Right cardiac atrium (tissue), 5 donors: ENCODE measurements around the gene KLK12. TPM values are rescaled to one million over a fixed set of nuclear protein-coding genes. Genes with fewer than 3 reads are reported as not detected.

Experiments used
- ATAC-seq, 2 donors: fragments of 200-7000 bp; cut with Tn5 transposase; one replicate each; pipeline versions ENCODE4 v1.8.0 to v1.9.1; 2020; ENCODE audit warnings: moderate library complexity in 2 of 2, mild to moderate bottlenecking in 1 of 2
- DNase-seq, 3 donors: peaks; one replicate each; pipeline ENCODE4 v3.0.0-alpha.2; 2020
- H3K27ac ChIP-seq: one replicate; pipeline ENCODE4 v1.5.1; 2013; ENCODE audit warnings: mild to moderate bottlenecking, low read length, control low read depth, moderate library complexity
- H3K27me3 ChIP-seq: one replicate; pipeline ENCODE4 v1.6.1; 2013; ENCODE audit not compliant: control insufficient read depth, insufficient read depth
- H3K4me1 ChIP-seq: one replicate; pipeline ENCODE4 v1.6.1; 2013; ENCODE audit warnings: low read length; ENCODE audit not compliant: control insufficient read depth, insufficient read depth
- H3K4me3 ChIP-seq: one replicate; pipeline ENCODE4 v1.5.1; 2013; ENCODE audit warnings: low read length, control low read depth
- H3K9me3 ChIP-seq: one replicate; pipeline ENCODE4 v1.6.1; 2013; ENCODE audit warnings: low read length; ENCODE audit not compliant: control insufficient read depth
- WGBS: extraction: QIAGEN DNeasy Blood & Tissue Kit; methylation state at CpG from one replicate; pipeline ENCODE4 v1.1.7; 2013; 5-methylcytosine and 5-hydroxymethylcytosine counted together
- intact Hi-C, 4 donors: fragments of 100-400 bp; cut with DNase I; formaldehyde crosslinking; loops; one replicate each; pipeline versions ENCODE4 v1.11.0 to v1.14.0; 2022 to 2023
- long read RNA-seq, 4 donors: library from polyadenylated mRNA; unstranded; transcript quantifications; one replicate each; pipeline ENCODE4 v2.0.0, GENCODE V29; 2020 to 2021
- polyA plus RNA-seq: library from polyadenylated mRNA; stranded (reverse); fragments of 200-250 nt; gene quantifications from one replicate; pipeline ENCODE4 v1.2.3, GENCODE V29; 2013
- total RNA-seq, 4 donors: library from RNA; stranded (reverse); fragmentation: NEBNext Ultra II Directional; extraction: Animal tissue kit (Norgen Biotek cat#: 25700); gene quantifications; one replicate each; pipeline ENCODE4 v1.2.1, GENCODE V29; 2021
- donor health status: healthy with polysubstance abuse.
- donor health status: DM: no; HTN: yes; CAD: no.
- donor health status: DM: no; HTN: no; CAD: no.
- donor health status: DM: no; HTN: yes; CAD: no; lungs with severe emphysema.
- donor health status: DM: yes; HTN: yes; CAD: no.

KLK12 gene, protein sequence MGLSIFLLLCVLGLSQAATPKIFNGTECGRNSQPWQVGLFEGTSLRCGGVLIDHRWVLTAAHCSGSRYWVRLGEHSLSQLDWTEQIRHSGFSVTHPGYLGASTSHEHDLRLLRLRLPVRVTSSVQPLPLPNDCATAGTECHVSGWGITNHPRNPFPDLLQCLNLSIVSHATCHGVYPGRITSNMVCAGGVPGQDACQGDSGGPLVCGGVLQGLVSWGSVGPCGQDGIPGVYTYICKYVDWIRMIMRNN
- total RNA-seq (not detected), polyA plus RNA-seq (not detected)
- long read RNA-seq, donor 1: 0 reads
- long read RNA-seq, donor 2: 0 reads
- long read RNA-seq, donor 3: 0 reads
- long read RNA-seq, donor 4: 0 reads

- Histone ChIP-seq H3K9me3 (no peaks in the 10 kb centered on the region), H3K27me3 (no peaks in the 10 kb centered on the region), H3K4me1 (no peaks in the 10 kb centered on the region), H3K4me3 (no peak within 1 kb of the TSS), H3K27ac (no peak within 1 kb of the TSS)
- 46% methylated on average over 11 of the region's 11 CpGs for WGBS
- DNase-seq (no peak), ATAC-seq (no peak)
- intact Hi-C loops: no loop called here
These were observed at the start of gene KLK12 for GRCh38 chr19:51034704-51035103. KLK12 (minus strand) TSS chr19:51035002; CDS start chr19:51034621, 381 bp downstream.

DNA sequence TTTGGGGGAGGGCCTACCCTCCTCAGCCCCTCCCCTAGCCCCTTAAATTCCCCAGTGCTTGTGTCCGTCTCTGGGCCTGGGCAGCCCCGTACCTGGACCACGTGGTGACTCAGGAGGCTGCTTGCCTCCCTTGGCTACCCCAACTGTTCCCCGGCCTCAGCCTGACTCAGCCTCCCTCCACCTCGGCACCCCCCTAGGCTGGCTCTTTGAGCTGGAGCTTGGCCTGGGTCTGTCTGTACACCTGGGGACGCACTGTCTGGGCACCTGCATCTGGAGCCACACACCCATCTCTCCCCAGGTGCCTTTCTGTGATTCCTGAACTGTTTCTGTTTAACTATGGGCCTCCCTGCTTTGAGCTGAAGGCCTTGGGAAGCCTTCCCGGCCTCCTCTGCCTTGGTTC is 49.7 kb upstream of the KLK12 start:
- H3K4me3 ChIP-seq: no peak overlapping the region
- ATAC-seq (no peak), DNase-seq (no peak)
- H3K4me1 ChIP-seq: no peaks in the 10 kb centered on the region
- H3K27ac ChIP-seq: no peak overlapping the region
- H3K27me3 ChIP-seq: no peaks in the 10 kb centered on the region
- no peaks in the 10 kb centered on the region for H3K9me3 ChIP-seq
- intact Hi-C loops: no loop called here
- 75% methylated on average over 7 of the region's 7 CpGs for WGBS

- Histone ChIP-seq H3K27me3 (no peaks in the 10 kb centered on the region), H3K4me3 (no peak overlapping the region), H3K4me1 (no peaks in the 10 kb centered on the region), H3K9me3 (no peaks in the 10 kb centered on the region), H3K27ac (no peak overlapping the region)
- intact Hi-C loops: no loop called here
- no peak for ATAC-seq
- 74% methylated on average over 14 of the region's 14 CpGs for WGBS
- no peak for DNase-seq
These were observed 49.0 kb upstream of the KLK12 start for GRCh38 chr19:51083783-51084182.

GRCh38 chr19:51083181-51083580 is 48.4 kb upstream of the KLK12 start:
- intact Hi-C loops: no loop called here
- DNase-seq: no peak
- Histone ChIP-seq H3K27ac (no peak overlapping the region), H3K4me3 (no peak overlapping the region), H3K9me3 (no peaks in the 10 kb centered on the region), H3K27me3 (no peaks in the 10 kb centered on the region), H3K4me1 (no peaks in the 10 kb centered on the region)
- 34% methylated on average over 4 of the region's 4 CpGs for WGBS
- ATAC-seq: no peak

- H3K4me1 ChIP-seq: no peaks in the 10 kb centered on the region
- H3K9me3 ChIP-seq: no peaks in the 10 kb centered on the region
- no peaks in the 10 kb centered on the region for H3K27me3 ChIP-seq
- ATAC-seq: no peak
- no peak within 1 kb of the TSS for H3K27ac ChIP-seq
- WGBS: 32% methylated on average over 7 of the region's 7 CpGs
- H3K4me3 ChIP-seq: no peak within 1 kb of the TSS
- intact Hi-C loops: no loop called here
- no peak for DNase-seq
These were observed 47.8 kb upstream of the KLK12 start, which contains the start of gene KLK14 for GRCh38 chr19:51082611-51083010. KLK14 (minus strand) TSS chr19:51082887; CDS start chr19:51082614, 273 bp downstream.

- intact Hi-C loops: no loop called here
- Histone ChIP-seq H3K4me1 (no peaks in the 10 kb centered on the region), H3K27me3 (no peaks in the 10 kb centered on the region), H3K27ac (no peak overlapping the region), H3K4me3 (no peak overlapping the region), H3K9me3 (no peaks in the 10 kb centered on the region)
- WGBS: 78% methylated on average over 14 of the region's 14 CpGs
- DNase-seq: no peak
- ATAC-seq: peak; percentile 17 to 60
These were observed 46.7 kb upstream of the KLK12 start for GRCh38 chr19:51081476-51081875.

DNA sequence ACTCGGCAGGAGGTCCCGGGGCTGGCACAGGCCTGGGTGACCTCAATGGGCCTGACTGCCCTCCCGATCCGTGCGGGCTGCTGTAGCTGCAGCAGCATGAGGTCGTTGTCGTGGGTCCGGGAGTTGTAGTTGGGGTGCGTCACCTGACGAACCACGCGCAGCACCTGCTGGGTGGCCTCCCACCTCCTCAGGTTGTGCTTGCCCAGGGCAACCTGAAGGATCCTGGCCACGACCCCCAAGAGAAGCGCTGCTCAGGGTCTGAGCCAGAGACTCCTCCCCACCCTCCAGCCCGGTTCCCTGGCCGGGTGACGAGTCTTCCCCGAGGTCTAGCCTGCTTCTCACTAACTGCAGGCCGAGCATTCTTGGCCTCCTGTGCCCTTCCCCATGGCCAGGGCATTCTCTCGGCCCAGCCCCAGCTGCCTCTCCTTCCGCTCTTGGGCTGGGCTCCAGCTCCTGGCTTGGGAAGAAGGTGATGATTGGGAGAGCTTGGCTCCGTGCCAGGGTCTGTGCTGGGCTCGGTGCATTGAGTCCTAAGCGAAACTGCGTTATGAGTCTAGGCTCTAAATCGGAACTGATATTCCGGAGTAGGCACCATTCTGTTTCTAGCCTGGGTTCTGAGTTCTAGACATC is 44.8 kb upstream of the KLK12 start:
- Histone ChIP-seq H3K4me3 (no peak overlapping the region), H3K4me1 (no peaks in the 10 kb centered on the region), H3K27ac (no peak overlapping the region), H3K9me3 (no peaks in the 10 kb centered on the region), H3K27me3 (no peaks in the 10 kb centered on the region)
- intact Hi-C loops: no loop called here
- ATAC-seq (peak; percentile 59 to 61), DNase-seq (peak; percentile 64 to 87 (median 75))
- WGBS: 67% methylated on average over 27 of the region's 27 CpGs

- H3K9me3 ChIP-seq: no peaks in the 10 kb centered on the region
- intact Hi-C loops: no loop called here
- DNase-seq (no peak), ATAC-seq (no peak)
- no peak overlapping the region for H3K4me3 ChIP-seq
- no peaks in the 10 kb centered on the region for H3K27me3 ChIP-seq
- no peak overlapping the region for H3K27ac ChIP-seq
- 91% methylated on average over 6 of the region's 6 CpGs for WGBS
- H3K4me1 ChIP-seq: no peaks in the 10 kb centered on the region
These were observed 43.9 kb upstream of the KLK12 start for GRCh38 chr19:51078731-51079130.

DNA sequence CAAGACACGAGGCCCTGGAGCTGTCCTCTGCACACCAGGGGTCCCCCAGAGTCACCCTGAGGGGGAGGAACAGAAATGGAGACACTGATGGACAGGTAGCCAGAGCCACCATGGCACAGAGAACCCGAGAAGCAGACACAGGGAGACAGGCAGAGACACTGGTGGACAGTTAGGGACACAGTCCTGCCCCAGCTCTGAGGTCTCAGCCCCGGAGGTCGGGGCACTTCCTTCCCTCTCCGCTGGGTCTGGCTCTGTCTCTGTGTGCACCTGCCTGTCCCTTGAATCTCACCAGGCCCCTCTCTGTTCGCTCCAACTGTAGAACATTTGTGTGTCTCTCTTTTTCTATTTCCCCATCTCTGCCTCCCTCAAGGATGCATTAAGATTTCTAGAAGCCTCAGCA is 43.3 kb upstream of the KLK12 start:
- intact Hi-C loops: no loop called here
- Histone ChIP-seq H3K4me3 (no peak overlapping the region), H3K27me3 (no peaks in the 10 kb centered on the region), H3K9me3 (no peaks in the 10 kb centered on the region), H3K27ac (no peak overlapping the region), H3K4me1 (no peaks in the 10 kb centered on the region)
- DNase-seq (no peak), ATAC-seq (no peak)
- 72% methylated on average over 6 of the region's 6 CpGs for WGBS

- Histone ChIP-seq H3K27me3 (no peaks in the 10 kb centered on the region), H3K27ac (no peak overlapping the region), H3K4me3 (no peak overlapping the region), H3K4me1 (no peaks in the 10 kb centered on the region), H3K9me3 (no peaks in the 10 kb centered on the region)
- WGBS: 79% methylated on average over 14 of the region's 14 CpGs
- ATAC-seq: no peak
- DNase-seq: no peak
- intact Hi-C loops: no loop called here
These were observed 41.9 kb upstream of the KLK12 start for GRCh38 chr19:51076631-51077213.

- ATAC-seq: no peak
- Histone ChIP-seq H3K4me3 (no peak overlapping the region), H3K4me1 (no peaks in the 10 kb centered on the region), H3K9me3 (no peaks in the 10 kb centered on the region), H3K27ac (no peak overlapping the region), H3K27me3 (no peaks in the 10 kb centered on the region)
- no peak for DNase-seq
- WGBS: 90% methylated on average over 5 of the region's 5 CpGs
- intact Hi-C loops: no loop called here
These were observed 41.2 kb upstream of the KLK12 start for GRCh38 chr19:51075998-51076397.
